Measurements from ENCODE around the gene HECA. TPM values are rescaled to one million over a fixed set of nuclear protein-coding genes. Genes with fewer than 3 reads are reported as not detected.

The HECA gene
- total and polyA plus RNA-seq, 2 of the 4 experiments (the other 2 are of a cell fraction): 3.1 to 4.3 TPM

GRCh38 chr6:139150920-139151319 is 16.0 kb downstream of the HECA start:
- no peak overlapping the region for H2BK15ac ChIP-seq (ENCODE audit: low read depth, low read length)
- H3K18ac ChIP-seq (ENCODE audit: low read depth, low read length): no peak overlapping the region
- ATAC-seq (ENCODE audit: low read depth): no peak
- no peak overlapping the region for H3K4me2 ChIP-seq (ENCODE audit: low read depth, low read length)
- no peak overlapping the region for H4K8ac ChIP-seq (ENCODE audit: low read depth in 2 of 2, low read length in 2 of 2)
- H3K56ac ChIP-seq (ENCODE audit: extremely low read depth, insufficient read depth, low read length): no peak overlapping the region
- BruUV-seq (replicated peaks): no TSS peak
- dilution Hi-C loops (cut with HindIII; ENCODE audit: low sequenced_read_pairs, unreplicated experiment): no loop called here
- H2BK20ac ChIP-seq (ENCODE audit: low read depth, low read length): no peak overlapping the region
- H3K27ac ChIP-seq (ENCODE audit: insufficient read depth, low read length): no peak overlapping the region
- no peak overlapping the region for H3K9ac ChIP-seq (ENCODE audit: low read depth, low read length)
- 100% methylated on average over 2 of the region's 3 CpGs; no CpG with 5 or more reads in 1 of the 2 experiments for WGBS, 2 experiments (ENCODE audit: extremely low coverage in 2 of 2, insufficient read length in 1 of 2)
- H3K36me3 ChIP-seq (ENCODE audit: control insufficient read depth, insufficient read depth, low read length): no peaks in the 10 kb centered on the region
- no peaks in the 10 kb centered on the region for H3K27me3 ChIP-seq (ENCODE audit: control insufficient read depth, insufficient read depth, low read length)
- H3K4me1 ChIP-seq (ENCODE audit: control insufficient read depth, insufficient read depth, low read length): peaks cover 27% of the 10 kb centered on the region
- H3K4me3 ChIP-seq (ENCODE audit: insufficient read depth, low read depth, low read length): no peak overlapping the region
- no peaks in the 10 kb centered on the region for H3K9me3 ChIP-seq (ENCODE audit: control insufficient read depth, insufficient read depth, low read length)
- TF ChIP-seq RAD21 (IDR thresholded peaks at IDR 0.05; ENCODE audit: low read length) (no peak), RFX5 (IDR thresholded peaks at IDR 0.05; ENCODE audit: low read depth, low read length) (no peak), BHLHE40 (IDR thresholded peaks at IDR 0.05; ENCODE audit: low read depth, low read length) (no peak), CHD1 (IDR thresholded peaks at IDR 0.05; ENCODE audit: low read depth, low read length) (no peak), RCOR1 (IDR thresholded peaks at IDR 0.05; ENCODE audit: insufficient replicate concordance, low read length) (no peak), SMC3 (IDR thresholded peaks at IDR 0.05; ENCODE audit: low read depth, low read length) (no peak), CEBPB (IDR thresholded peaks at IDR 0.05; ENCODE audit: low read depth, low read length) (no peak)
- TF ChIP-seq, protein P1, sequence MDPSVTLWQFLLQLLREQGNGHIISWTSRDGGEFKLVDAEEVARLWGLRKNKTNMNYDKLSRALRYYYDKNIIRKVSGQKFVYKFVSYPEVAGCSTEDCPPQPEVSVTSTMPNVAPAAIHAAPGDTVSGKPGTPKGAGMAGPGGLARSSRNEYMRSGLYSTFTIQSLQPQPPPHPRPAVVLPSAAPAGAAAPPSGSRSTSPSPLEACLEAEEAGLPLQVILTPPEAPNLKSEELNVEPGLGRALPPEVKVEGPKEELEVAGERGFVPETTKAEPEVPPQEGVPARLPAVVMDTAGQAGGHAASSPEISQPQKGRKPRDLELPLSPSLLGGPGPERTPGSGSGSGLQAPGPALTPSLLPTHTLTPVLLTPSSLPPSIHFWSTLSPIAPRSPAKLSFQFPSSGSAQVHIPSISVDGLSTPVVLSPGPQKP (IDR thresholded peaks at IDR 0.05; ENCODE audit: borderline replicate concordance, low read depth, low read length): no peak
- TF ChIP-seq, protein P2, sequence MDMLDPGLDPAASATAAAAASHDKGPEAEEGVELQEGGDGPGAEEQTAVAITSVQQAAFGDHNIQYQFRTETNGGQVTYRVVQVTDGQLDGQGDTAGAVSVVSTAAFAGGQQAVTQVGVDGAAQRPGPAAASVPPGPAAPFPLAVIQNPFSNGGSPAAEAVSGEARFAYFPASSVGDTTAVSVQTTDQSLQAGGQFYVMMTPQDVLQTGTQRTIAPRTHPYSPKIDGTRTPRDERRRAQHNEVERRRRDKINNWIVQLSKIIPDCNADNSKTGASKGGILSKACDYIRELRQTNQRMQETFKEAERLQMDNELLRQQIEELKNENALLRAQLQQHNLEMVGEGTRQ (IDR thresholded peaks at IDR 0.05; ENCODE audit: low read depth, low read length): no peak
- no peak overlapping the region for H2AK5ac ChIP-seq (ENCODE audit: low read depth, low read length)
- H2AFZ ChIP-seq (replicated peaks; ENCODE audit: low read length, poor library complexity): no peak overlapping the region
- POLR2A ChIA-PET (ENCODE audit: unreplicated experiment): no interaction called here
- CTCF ChIA-PET: interaction anchor here (0.7 kb wide), 1 partner anchor 68 kb away, joined by 3 read pairs; no protein-coding TSS in a partner anchor
- no peak overlapping the region for H3K4ac ChIP-seq (ENCODE audit: low read depth, low read length)
- H3K23ac ChIP-seq (ENCODE audit: low read depth, low read length): no peak overlapping the region
- peaks cover 28% of the 10 kb centered on the region; the same call in 1 of the 2 replicates for H4K20me1 ChIP-seq (ENCODE audit: insufficient read depth, low read length)
- intact Hi-C loops (cut with micrococcal nuclease): no loop called here
- peaks cover 31 to 41% of the 10 kb centered on the region in 2 experiments for H3K79me1 ChIP-seq (ENCODE audit: low read depth in 1 of 2, low read length in 2 of 2)
- no peak overlapping the region for H2BK120ac ChIP-seq (ENCODE audit: low read depth, low read length)
- in situ Hi-C loops (cut with MboI; ENCODE audit: low sequenced_read_pairs): no loop called here
- no peak overlapping the region for H4K5ac ChIP-seq (ENCODE audit: low read depth, low read length)
- no peak overlapping the region for H4K91ac ChIP-seq (ENCODE audit: insufficient read depth, low read depth, low read length)
- H2BK5ac ChIP-seq (ENCODE audit: low read depth, low read length, poor library complexity, severe bottlenecking): no peak overlapping the region
- no peak overlapping the region for H3K14ac ChIP-seq (replicated peaks; ENCODE audit: low read depth, low read length)
- no peak for DNase-seq
- peaks cover 8% of the 10 kb centered on the region for H3K9me1 ChIP-seq (ENCODE audit: insufficient read depth, low read length)
- H2AK9ac ChIP-seq (replicated peaks; ENCODE audit: low read depth, low read length, poor library complexity): no peak overlapping the region
